GM18498 (cell line): ENCODE data around the gene EPHB2.
"Not testable (repeated sequence)": the region's sequence is repeated elsewhere in the genome, so short reads cannot be mapped to it uniquely, and the experiment has no call there.

Source experiments
- ATAC-seq: cut with Tn5 transposase; IDR thresholded peaks from one replicate; pipeline ENCODE4 v1.9.1; 2021; ENCODE audit warnings: mild to moderate bottlenecking, moderate library complexity; ENCODE audit not compliant: unreplicated experiment

The EPHB2 gene

DNA sequence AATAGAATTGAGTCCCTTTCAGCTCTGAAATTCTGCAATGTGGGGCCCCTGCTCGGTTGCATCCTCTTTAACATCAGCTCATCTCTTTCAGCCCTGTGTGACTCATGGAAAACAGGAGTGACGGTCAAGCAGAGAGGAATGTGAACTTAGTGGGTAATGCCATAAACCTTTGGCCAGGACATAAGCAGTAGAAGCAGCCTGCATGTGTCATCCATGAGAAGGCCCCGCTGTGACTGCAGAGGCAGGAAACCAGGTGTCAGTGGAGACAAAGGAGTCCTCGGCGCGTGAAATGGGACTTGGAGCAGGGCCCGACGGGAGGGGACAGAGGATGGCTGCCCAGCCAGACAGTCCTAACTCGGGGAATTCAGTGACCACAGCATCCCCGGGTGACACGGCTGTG, 21.1 kb upstream of the EPHB2 start:
- ATAC-seq, result no peak

DNA sequence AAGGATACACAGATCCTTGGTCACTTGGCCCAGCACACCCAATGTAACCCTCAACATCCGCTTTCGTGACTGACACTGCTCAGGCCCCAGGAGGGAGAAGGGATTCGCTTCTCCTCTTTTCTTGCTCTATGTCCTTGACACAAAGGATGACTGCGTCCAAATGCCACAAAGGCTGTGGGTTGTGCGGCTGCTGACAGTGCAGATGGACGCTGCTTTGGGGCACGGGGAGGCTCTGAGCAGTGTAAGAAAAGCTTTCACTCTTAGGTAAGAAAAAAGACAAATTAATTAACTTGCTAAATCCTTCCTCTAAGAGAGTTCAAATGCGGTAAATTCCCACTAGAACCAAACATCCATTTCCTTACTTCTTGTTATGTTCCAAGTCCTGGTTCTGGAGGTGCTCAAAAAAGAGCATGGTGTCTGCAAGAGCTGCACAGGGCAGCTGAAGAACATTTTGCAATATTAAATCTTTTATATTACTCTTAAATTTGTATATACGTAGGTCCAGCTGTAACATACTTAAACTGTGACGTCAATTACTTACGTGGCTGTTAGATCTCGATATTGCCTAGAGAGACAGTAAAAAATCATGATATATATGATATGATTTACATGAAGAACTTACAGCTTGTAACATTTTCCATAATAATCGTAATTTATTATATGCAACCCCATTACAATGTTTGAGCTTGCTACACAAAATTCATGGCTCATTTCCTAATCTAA, 19.4 kb upstream of the EPHB2 start:
- ATAC-seq, result no peak

DNA sequence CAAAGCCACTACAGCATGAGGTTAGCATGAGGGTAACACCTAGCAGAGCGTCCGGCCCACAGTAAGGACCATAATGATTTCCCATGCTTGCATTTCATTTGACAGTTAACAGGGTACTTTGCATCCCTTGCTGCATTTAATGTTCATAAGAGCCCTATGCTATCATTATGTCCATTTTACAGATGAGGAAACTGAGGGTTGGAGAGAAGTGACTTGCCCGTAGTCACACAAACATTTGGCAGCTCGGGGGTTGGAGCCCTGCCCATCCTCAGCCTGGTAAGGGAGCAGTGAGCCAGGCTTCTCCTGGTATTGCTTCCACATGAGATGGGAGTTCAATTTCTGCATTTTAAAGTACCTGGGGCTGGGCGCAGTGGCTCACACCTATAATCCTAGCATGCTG, 16.5 kb upstream of the EPHB2 start:
- no peak for ATAC-seq

DNA sequence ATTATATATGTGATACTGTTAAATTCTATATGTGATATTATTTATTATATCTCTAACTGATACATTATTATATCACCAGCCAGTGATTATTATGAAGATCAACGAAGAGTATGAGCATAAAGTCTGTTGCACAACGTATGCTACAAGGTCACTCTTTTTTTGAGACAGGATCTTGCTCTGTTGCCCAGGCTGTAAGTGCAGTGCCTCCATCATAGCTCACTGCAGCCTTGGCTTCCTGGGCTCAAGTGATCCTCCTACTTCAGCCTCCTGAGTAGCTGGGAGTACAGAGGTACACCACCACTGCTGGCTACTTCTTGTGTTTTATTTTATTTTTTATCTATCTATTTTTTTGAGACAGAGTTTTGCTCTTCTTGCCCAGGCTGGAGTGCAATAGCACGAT, 14.0 kb upstream of the EPHB2 start:
- ATAC-seq, result no peak

DNA sequence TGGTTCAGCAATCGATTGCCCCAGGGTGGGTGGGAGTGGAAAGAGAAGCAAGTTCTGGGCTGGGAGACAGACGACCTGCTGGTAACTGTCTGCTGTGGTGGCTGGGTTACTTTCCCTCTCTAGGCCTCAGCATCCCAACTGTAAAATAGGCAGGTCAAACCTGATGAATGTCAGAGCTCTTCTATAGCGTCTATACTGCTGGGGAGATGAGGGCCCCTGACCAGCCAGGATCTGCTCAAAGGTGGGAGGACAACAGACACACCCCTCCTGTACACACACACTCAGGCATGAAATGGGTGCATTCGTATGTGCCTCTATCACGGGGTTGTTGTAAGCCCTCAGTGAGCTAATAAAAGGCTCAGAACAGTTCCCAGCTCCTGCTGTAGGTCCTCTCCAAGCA, 12.7 kb upstream of the EPHB2 start:
- no peak for ATAC-seq

DNA sequence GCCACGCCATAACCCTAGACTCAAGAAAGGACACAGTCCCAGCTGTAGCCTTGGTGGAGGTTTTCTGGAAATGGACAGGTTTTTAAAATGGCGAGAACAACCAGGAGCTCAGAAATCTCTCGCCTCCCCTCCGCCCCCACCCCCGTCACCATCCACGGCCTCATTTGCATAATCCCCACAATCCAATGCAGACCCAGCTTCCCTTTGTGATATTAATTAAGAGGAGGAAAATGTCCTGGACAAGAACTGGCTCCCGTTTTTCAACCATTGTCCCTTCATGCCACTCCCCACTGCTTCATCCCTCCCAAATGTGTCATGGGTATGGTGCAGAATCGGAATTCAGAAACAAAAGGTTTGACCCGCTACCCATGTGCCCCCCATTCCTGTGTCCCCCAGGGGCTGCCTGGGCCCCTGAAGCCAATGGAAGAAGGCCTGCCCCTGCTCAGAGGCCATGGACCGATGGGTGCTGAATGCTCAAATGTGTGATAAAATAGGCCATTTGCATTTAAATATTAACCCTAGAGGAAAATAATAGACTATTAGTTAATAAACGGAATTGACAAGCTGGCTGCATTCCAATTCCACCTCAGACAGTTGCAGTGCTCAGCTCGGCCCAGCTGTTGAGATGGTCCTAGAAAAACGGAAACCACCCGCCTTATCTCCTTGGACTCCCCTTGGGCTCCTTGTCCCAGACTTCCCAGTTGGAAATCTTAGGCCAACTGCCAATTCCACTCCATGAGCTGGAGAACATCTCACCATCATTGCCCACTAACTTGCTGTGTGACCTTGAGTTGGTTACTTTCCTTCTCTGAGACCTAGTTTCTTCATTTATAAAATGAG, 10.7 kb upstream of the EPHB2 start:
- ATAC-seq, result no peak

DNA sequence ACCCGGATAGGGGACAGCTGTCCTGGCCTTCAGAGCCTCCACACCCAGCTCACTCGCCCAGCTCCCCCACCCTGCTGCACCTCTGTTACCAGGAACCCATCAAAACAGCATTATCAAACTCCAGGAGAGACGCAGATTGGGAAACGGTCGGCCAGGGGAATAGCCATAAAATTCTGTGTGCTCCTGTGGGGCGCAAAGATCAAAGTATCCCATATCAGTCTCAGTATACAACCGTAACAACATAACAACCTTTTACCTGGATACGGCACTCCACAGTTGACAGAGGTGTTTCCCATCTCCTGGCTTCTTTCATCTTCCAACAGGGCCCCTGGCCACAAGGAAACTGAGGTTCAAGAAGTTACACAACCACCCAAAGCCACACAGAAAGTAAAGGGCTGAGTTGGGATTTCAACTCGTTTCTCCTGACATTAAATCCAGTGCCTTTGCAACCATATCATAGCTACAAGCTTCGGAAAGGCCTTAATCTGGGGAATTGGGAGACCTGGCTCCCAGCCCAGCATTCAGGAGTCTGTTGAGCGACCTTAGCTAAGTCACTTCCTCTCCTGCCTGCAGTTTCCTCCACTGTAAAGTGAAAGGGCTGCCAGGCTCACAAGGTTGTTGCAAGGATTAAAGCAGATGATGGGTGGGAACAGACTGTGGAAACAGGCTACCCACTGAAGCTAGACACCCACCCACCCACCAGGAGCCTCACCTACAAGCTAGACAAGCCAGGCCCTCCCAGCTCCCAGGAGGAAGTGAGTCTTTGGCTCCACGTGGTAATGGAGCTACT, 8.1 kb upstream of the EPHB2 start:
- ATAC-seq, result no peak

DNA sequence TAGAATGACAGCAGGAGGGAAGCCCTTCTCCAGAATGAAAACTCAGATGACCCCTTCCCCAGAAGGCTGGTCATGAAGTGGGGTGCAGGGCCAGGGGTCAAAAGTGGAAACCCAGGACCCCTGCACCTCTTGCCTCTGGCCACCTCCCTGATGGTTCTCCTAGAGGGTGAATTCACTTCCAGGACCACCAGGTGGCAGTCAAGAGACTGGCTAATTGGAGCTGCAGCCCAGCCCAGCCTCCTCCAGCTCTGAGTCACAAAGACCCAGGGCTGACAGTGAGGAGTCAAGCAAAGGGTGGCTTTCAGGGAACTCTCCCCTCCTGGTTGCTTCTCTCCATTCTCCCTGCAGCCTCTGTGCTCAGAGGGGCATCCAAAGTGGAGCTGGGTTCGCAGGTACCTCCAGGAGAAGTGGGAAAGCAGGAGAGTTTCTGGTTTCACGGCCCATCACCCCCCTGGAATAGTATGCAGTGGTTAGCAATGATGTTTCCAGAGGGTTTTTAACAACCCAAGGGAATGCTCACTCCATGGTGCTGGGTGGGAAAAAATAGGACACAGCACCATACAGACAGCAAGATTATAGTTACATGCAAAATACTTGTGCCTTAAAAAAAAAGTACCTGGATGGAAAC, 6.1 kb upstream of the EPHB2 start:
- ATAC-seq, result no peak

DNA sequence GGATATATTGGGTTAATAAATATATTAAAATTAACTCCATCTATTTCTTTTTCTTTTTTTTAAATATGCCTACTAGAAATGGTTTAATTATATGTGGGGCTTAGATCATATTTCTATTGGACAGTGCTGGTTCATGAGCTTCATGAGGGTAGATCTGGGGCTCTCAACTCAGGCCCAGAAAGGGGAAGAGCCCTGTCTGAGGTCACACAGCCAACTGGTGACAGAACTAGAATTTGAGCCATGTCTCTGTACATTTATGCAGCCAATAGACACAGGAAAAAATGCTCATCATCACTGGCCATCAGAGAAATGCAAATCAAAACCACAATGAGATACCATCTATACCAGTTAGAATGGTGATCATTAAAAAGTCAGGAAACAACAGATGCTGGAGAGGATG, 5.1 kb upstream of the EPHB2 start:
- no peak for ATAC-seq

DNA sequence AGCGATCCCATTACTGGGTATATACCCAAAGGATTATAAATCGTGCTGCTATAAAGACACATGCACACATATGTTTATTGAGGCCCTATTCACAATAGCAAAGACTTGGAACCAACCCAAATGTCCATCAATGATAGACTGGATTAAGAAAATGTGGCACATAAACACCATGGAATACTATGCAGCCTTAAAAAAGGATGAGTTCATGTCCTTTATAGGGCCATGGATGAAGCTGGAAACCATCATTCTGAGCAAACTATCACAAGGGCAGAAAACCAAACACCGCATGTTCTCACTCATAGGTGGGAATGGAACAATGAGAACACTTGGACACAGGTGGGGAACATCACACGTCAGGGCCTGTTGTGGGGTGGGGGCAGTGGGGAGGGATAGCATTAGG, 4.5 kb upstream of the EPHB2 start:
- not testable (repeated sequence) for ATAC-seq

DNA sequence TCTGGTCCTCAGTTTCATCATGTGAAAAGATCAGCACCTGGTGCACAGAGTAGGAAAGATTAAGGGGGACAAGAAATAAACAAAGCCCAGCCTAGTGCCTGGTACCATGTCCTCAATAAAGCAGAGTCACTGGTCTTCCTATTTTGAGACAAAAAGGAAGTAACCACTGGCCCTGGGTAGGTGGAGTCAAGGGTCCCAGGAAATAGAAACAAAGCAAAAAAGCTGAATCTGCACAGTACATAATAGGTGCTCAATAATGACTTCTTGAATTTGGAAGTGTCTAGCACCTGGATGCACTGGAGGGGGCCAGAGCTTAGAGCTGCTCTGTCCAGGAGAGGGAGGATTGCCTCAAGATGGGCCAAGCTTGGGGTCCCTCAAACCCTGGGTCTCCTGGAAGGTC, 1.9 kb upstream of the EPHB2 start:
- no peak for ATAC-seq

DNA sequence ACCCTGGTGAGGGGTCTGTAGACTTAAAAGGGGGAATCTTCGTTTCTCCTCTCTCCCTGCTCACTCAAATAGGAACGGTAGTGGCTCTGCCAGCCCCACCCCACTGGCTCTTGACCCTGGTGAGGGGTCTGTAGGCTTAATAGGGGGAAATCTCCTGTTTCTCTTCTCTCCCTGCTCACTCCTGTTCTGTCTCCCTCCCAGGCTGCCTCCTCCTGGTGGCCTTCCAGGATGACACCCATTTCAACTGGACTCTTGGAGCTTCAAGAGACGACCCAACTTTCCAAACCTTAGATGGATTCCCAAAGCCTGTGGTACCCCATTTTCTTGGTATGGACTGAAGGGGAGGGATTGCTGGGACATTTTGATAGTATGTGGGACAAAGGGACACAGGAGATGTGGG, 1.4 kb upstream of the EPHB2 start:
- no peak for ATAC-seq

DNA sequence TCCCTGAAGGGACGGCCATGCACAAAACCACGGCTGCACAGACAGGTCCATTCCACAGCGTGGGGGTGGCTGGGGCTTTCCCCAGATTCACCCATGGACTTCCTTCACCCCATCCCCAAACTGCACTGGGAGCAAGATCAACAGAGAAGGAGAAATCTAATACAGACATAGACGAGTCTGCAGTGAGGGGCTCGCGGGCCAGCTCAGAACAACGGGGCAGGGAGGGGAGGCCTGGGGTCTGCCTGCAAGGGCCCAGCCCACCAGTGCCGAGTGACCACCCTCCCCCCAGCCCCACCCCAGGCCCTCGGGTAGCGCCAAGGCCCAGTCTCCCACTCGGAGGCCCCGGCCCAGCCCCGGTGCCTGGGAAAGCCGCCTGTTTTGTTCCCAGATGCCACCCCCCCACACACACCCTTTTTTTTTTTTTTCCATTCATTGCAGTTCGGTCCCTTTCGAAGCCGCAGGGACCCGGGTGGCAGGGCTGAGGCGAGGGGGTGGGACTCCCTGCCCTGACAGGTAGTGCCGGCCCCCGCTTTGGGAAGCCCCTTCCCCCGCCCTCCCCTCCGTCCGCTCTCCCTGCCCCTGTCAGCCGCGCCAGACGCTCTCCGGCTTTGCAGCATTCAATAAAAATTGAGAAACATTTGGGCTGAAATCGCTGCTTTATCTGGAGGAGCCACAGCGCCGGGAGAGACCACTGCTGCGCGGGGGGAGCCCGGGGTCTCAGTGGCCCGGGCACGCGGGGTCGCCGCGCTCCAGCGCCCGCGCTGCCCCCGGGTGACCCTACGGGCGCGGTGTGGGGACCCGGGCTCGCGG, 543 bp upstream of the EPHB2 start:
- ATAC-seq, result no peak

DNA sequence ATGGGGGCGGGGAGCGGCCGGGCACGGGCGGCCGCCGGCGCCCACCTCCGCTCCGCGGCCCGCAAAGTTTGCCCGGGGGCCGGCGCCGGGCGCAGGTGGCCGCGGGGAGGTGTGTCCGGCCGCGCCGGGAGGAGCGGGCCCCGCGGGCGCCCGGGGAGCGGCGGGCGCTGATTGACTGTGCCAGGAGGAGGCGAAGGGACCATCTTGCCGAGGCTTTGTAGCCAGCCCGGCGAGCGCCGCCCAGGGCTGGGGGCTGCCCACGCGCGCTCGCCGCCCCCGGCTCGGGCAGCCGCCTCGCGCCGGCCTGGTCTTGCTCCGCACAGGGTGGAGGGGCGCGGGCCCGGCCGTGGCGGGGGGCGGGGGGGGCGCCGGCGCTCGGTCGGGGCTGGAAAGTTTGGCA, 432 bp downstream of the EPHB2 start:
- ATAC-seq, result no peak

DNA sequence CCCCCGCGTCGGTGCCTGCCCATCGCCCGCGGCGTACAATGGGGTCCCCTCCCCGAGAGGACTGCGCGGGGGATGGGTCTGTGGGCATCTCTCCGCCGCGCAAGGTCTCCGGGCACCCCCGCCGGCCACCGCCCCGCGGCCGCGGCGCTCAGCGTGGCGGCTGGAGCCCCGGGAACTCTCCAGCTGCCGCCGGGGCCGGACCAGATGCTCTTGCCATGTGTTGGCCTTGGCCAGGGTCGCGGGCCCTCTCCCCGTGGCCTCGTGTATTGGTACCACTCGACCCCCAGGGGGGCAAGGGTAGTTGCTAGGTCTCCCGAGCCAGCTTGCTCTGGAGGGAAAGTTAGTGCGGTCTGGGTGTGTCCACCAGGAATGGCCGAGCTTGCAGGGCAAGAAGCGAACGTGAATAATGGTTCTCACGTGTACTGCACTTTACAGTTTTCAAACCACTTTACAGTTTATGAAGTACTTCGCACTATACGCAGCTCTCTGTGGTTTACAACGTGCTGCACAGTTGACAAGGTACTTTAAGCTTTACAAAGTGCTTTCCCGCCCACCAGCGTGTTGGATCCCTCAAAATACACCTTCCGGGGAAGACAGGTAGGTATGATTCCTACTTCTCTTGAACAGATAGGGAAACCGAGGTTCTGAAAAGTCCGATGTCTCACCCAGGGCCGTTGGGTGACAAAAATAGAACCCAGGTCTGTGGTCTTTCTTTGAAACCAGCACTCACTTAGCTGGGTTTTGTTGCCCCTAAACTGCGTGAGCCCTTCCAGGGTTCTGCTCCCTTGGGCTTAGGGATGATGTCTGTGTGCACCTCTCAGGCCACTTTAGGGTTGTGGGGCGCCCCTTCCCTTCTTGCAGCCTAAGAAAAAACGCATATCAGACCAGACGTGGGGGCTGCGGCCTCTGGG, 1.2 kb downstream of the EPHB2 start:
- no peak for ATAC-seq

DNA sequence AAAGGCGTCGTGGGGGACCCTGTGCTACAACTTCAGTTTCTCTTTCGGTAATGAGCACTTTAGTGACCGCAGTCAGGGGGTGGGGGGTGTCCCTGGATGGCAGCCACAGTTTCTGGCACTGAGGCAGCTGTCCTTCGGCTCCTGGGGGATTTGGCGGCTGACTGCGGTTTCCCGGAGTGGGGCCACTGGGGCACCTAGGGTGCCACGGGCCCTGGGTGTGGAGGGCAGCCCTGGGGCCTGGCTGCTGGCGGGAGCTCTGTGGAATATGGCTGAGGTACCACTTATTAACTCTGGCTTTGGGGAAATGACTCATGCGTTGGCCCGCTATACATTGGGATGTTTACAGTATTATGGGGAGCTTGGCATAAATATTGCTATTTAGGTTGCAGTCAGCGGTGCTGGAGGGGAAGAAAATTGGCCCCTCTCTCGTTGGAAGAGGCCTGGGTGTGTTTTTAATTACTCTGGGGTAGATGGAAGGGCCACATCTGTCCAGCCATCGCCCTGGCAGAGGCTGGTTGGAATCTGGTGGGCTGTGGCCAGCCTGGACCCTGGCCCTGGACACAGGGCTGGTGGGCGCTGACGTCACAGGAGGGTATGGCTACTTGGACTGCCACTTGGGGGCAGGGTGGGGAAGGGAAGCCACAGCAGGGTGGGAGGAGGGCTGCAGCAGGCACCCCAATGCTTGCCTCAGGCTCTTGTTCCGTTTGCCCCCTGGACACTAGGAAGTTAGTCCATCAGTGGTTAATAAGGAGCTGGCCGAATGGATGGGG, 2.0 kb downstream of the EPHB2 start:
- no peak for ATAC-seq

DNA sequence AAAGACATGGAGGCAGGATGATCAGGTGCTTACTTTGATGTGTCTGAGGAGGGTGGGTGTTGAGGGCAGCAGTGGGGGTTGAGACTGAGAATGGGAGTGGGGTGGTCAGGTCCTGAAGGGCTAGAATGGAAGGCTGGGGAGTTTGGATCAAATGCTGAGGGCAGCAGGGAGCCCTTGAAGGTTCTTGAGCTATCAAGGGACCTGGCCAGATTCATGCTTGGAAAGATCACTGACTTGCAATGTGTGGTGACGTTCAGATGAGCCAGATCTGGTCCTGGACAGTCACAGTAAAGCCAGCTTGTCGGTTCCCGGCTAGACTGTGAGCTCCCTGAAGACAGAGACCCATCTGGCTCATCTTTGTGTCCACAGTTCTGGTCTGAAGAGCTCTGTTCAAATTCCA, 3.8 kb downstream of the EPHB2 start:
- no peak for ATAC-seq

DNA sequence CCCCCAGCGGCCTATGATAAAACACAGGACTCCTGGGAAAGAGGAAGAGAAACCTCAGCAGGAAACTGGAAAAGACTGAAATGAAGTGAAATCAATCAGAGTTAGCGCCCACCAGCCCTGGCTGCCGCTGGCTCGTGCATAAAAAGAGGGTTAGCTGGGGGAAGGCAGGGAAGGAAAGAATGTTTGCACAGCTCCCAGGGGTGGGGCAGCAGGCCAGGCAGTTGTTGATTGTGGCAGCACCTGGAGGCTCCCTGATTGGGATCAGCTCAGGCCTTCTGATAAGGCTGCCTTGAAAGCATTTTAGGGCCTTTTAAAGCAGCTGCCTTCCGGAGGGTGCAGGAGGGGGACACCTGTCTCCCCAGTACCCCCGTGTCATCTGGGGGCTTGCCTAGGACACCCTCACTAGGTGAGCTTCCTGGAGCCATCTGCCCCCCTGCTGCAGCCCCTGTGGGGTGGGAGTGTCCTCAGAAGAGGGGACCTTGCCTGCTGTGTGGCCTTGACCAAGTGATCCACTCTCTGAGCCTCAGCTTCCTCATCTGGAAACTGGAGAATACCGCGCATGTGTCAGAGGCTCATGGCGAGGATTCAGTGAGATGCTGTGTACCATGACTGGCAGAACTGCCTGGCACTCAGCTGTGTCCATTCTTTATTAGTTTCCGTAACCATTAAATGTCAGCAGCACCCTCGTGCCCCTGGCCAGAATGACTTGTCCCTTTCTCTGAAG, 6.6 kb downstream of the EPHB2 start:
- ATAC-seq, result no peak
